DLD1 (cell line): ENCODE results near the gene LRRC4B.
"Not testable (repeated sequence)": the region's sequence is repeated elsewhere in the genome, so short reads cannot be mapped to it uniquely, and the experiment has no call there.

Experiments used
- in situ Hi-C: cut with HindIII; loops from 2 replicates; pipeline ENCODE4 v1.10.0; 2017; ENCODE audit warnings: low sequenced_read_pairs

LRRC4B gene

GRCh38 chr19:50489461-50490011 is 78.7 kb downstream of the LRRC4B start:
- in situ Hi-C loops, result no loop called here

DNA sequence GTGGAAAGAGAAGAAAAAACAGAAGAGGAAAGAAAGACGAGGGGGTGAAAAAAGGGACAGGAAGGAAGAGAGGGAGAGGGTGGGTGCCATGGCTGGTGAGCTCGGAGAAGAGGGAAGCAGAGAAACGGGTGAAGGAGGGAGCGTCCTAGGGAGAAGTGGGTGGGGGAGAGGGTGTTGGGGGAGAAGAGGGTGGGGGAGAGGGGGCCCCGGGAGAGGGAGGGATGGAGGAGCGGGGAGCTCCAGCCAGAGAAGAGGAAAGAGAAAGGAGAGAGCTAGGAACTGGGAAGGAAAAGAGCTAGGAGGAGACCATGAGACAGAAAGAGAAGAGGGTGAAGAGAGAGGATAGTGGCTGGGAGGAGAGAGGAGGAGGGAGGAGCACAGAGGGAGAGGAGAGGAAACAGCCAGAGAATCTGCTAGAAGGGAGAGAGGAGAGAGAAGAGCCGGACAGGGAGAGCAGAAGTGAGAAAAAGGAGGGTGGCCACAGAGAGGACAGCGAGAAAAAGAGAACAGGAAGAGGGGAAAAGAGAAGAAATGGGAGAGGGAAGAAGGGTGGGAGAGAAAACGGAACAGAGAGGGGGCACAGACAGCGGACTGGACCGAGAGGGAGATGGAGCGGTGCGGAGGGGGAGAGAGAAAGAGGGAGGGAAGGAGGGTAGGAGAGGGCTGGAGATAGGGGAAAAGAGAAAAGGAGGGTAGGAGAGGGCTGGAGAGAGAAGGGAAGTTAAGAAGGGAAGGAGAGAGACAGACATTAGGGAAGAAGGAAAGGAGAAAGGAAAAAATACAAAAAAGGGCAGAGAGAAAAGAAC is 79.6 kb downstream of the LRRC4B start:
- in situ Hi-C loops, result no loop called here

DNA sequence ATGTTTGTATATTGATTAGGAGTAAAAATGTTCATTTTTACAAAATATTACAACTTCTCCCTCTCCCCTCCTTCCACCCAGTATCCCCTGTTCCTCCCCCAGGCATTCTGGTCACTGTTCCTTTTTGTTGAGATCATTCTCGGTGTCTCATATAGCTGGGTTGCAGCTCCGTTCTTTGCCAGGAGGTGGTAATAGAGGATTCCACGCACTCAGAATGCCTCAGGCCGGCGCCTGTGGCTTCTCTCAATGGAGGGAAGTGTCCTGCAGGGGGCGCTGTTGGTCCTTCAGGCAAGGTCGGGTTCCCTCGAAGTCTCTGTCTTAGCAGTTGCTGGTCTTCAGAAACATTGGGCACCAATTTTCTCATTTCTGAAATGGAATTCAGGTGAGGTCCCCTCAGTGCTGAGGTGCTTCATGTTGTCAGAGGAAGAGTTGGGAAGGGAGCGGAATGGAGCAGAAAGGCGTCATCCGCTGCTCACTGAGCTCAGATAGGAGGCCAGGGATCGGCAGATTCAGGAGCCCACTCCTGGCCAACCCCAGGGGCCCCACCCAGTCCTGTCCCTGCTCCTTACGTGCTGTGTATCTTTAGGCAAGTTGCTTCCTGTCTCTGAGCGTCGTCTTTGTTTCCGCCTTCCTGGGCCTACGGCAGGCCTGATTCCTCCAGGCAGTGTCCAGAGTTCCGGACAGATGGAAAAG is 81.3 kb downstream of the LRRC4B start:
- in situ Hi-C loops, result no loop called here

DNA sequence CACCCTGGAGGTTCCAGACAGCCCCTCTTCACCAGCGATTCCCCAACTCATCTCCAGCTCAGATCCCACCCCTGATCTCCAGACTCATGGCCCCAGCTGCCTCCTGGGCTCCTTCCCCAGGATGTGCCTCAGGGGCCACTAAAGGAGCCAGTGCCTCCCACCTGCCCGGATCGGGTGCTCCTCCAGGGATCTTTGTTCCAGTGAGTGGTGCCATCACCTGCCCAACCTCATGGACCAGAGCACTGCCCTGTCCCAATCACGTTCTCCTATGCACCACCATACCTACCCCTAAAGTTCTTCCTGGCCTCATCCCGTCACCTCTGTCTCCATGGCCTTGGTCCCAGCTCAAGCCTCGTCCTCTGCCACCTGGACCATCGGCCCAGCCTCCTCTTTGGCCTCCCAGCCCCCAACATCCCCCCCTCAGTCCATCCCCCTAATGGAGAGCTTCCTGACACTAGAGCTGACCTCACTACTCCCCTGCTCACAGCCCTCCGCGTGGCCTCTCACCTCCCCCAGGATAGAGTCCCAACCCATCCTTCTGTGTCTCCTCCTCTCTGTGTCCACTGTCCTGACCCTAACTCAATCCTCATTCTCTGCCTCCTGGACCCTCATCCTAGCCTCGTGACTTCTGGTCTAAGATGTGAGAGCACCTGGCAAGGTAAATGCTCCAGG is 82.8 kb downstream of the LRRC4B start:
- in situ Hi-C loops, result no loop called here

DNA sequence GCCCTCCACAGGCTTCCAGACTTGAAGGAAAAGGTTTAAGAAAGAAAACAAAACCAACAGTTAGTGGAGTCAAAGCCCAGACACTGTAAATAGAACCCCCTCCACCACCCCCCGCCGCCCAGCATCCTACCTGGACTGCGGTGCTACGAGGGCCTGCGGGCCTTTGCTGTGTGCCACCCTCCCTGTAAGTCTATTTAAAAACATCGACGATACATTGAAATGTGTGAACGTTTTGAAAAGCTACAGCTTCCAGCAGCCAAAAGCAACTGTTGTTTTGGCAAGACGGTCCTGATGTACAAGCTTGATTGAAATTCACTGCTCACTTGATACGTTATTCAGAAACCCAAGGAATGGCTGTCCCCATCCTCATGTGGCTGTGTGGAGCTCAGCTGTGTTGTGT is 85.3 kb downstream of the LRRC4B start:
- in situ Hi-C loops, result no loop called here

GRCh38 chr19:50482271-50482855 is 85.9 kb downstream of the LRRC4B start:
- in situ Hi-C loops, result no loop called here

GRCh38 chr19:50481351-50482149 is 86.7 kb downstream of the LRRC4B start:
- in situ Hi-C loops, result no loop called here

DNA sequence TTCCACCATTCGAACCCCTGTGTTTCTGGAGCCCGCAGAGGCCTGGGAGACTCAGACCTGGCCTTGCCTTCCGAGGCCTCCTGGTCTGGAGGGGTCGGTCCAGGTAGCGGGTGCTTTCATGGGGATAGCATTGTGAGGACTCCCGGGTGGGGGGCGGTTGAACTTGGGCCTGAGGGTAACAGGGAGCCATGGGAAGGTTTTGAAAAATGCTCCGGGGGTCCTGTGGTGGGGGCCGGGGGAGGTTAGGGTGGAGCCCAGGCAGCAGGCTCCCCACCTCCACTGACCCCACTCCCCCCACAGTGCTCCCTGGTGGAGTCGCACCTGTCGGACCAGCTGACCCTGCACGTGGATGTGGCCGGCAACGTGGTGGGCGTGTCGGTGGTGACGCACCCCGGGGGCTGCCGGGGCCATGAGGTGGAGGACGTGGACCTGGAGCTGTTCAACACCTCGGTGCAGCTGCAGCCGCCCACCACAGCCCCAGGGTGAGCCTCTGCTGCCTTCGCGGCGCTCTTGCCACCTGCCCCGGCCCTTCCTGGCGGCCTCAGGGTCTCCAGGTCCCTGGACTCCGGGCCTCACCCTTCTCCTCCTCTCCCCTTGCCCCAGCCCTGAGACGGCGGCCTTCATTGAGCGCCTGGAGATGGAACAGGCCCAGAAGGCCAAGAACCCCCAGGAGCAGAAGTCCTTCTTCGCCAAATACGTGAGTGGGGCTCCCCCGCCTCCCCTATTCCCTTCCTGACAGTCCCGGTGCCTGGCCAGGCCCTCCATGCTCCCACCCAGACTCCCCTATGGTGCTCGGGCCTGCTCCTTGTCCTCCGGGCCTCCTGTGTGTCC is 87.7 kb downstream of the LRRC4B start:
- in situ Hi-C loops, result no loop called here

DNA sequence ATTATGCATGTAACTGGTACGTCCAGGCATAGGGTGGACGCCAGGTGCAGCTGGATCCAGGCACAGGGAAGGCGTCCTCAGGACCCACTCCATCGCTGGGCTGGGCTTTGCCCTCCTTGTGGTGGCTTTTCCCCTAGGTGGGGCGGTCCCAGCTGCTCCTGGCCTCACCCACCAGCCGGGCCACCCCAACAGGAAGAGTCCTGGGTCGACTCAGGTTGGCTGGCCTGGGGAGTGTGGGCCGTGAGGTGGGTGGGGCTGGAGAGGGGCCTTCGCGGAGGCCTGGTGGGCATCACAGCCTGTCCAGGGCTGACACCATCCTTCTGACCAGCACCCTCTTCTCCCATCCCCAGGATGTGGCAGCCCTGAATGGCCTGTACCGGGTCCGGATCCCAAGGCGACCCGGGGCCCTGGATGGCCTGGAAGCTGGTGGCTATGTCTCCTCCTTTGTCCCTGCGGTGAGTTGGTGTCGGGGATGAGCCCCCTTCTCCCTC is 88.4 kb downstream of the LRRC4B start:
- in situ Hi-C loops, result no loop called here

GRCh38 chr19:50478901-50479715 is 89.1 kb downstream of the LRRC4B start:
- in situ Hi-C loops, result no loop called here

- in situ Hi-C loops, result no loop called here
Observed at GRCh38 chr19:50477751-50478515, 90.3 kb downstream of the LRRC4B start.

DNA sequence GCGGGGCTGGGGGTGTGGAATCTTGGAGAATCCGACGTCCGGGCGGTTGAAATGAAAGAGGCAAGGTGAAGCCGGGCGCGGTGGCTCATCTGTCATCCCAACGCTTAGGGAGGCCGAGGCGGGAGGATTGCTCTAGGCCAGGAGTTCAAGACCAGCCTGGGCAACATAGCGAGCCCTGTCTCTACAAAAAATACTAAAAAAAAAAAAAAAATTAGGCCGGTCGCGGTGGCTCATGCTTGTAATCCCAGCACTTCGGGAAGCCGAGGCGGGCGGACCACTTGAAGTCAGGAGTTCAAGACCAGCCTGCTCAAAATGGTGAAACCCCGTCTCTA is 91.4 kb downstream of the LRRC4B start:
- in situ Hi-C loops, result no loop called here

GRCh38 chr19:50476224-50476906 is 91.9 kb downstream of the LRRC4B start, which contains the start of the genes EMC10 and GARIN5A:
Gene EMC10, plus strand, starts transcription at chr19:50476507. Its CDS starts 38 bp downstream, at chr19:50476545.
Gene GARIN5A, minus strand, starts transcription at chr19:50476848. Its CDS starts 460 bp downstream, at chr19:50476388.
- in situ Hi-C loops, result no loop called here

- in situ Hi-C loops, result no loop called here
Observed at GRCh38 chr19:50475736-50476223, 92.5 kb downstream of the LRRC4B start.

DNA sequence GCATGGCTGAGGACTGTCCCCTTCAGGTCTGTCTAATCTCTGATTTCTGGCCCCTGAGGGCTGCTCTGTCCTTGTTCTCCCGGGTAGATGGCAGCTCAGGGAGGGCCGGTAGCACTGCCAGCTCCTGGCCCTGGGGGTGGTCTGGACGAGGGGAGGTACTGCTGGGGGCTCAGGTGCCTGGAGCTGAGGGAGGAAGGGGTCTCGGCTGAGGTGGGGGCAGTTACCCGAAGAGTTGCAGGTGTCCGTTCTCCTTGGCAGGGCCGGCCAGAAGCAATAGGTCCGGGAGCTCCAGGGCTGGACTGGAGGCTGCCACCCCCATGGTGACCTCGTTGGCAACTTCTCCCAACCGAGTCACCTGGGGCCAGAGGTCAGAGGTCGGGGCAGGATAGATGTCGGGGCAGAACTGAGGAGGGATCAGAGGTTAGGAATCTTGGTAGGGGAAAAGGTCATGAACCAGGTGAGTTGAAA is 93.1 kb downstream of the LRRC4B start:
- in situ Hi-C loops, result no loop called here

GRCh38 chr19:50473336-50473735 is 94.9 kb downstream of the LRRC4B start:
- in situ Hi-C loops, result not testable (repeated sequence)

- in situ Hi-C loops, result no loop called here
Observed at GRCh38 chr19:50468818-50469217, 99.4 kb downstream of the LRRC4B start.
